ENCODE results near the gene METTL13. TPM values are rescaled to one million over a fixed set of nuclear protein-coding genes. Genes with fewer than 3 reads are reported as not detected.
A peak's percentile ranks its signal among the peaks of the same experiment; 100 is the strongest.

The METTL13 gene
- total and polyA plus RNA-seq, 9 of the 15 experiments (the other 6 are each of a cell fraction or from before 2014, with no cell fraction given), result 18.9 to 78.9 (median 54.9) TPM

- TF ChIP-seq ZBTB40 (IDR thresholded peaks at IDR 0.05) (no peak), ZBTB40 (CRISPR knock-in tag; IDR thresholded peaks at IDR 0.05) (no peak), HINFP (tag; conservative IDR thresholded peaks at IDR 0.05; ENCODE audit: low read depth) (no peak), CREB1 (IDR thresholded peaks at IDR 0.05) (peak; percentile 69), CREB1 (CRISPR knock-in tag; IDR thresholded peaks at IDR 0.05) (peak; percentile 58; the same call in 1 of the 2 replicates), SNRNP70 (optimal IDR thresholded peaks at IDR 0.05; ENCODE audit: low read depth, low read length) (no peak), RBM22 (IDR thresholded peaks at IDR 0.05; ENCODE audit: low read depth, low read length, poor library complexity, severe bottlenecking) (peak; percentile 81), PTTG1 (tag; IDR thresholded peaks at IDR 0.05; ENCODE audit: low read depth) (no peak), NBN (IDR thresholded peaks at IDR 0.05; ENCODE audit: low read depth) (0 out of 2 replicates have a peak, but pooled peaks have one; percentile 28), TBL1XR1 (IDR thresholded peaks at IDR 0.05; ENCODE audit: low read length in 2 of 2) (peak; percentile 21 to 72; a peak in 1 of 4 replicates), TAF1 (IDR thresholded peaks at IDR 0.05; ENCODE audit: control insufficient read depth, extremely low read depth, insufficient read depth, low read length, severe bottlenecking) (peak; percentile 95), HOXB6 (CRISPR knock-in tag; IDR thresholded peaks at IDR 0.05; ENCODE audit: borderline replicate concordance) (peak; percentile 57; the same call in 1 of the 2 replicates), ELF1 (tag; IDR thresholded peaks at IDR 0.05) (peak; percentile 68), SIN3A (IDR thresholded peaks at IDR 0.05; ENCODE audit: borderline replicate concordance in 2 of 2, control insufficient read depth in 1 of 2, low read depth in 2 of 2, low read length in 2 of 2) (peak; percentile 55 to 98; a peak in 3 of 4 replicates), CBX3 (IDR thresholded peaks at IDR 0.05; ENCODE audit: borderline replicate concordance in 1 of 2, low read length in 2 of 2) (peak in 1 of 2 experiments; percentile 54; a peak in 1 of 3 replicates), POLR2B (IDR thresholded peaks at IDR 0.05; ENCODE audit: low read depth, partially characterized antibody) (peak; percentile 93), FIP1L1 (IDR thresholded peaks at IDR 0.05; ENCODE audit: low read depth, low read length, poor library complexity, severe bottlenecking) (peak; percentile 93)
Observed at GRCh38 chr1:171741872-171742576, 39.4 kb upstream of the METTL13 start, which contains the start of gene VAMP4 (continued).
